ENCODE measurements around the gene PDILT. TPM values are rescaled to one million over a fixed set of nuclear protein-coding genes. Genes with fewer than 3 reads are reported as not detected.
A peak's percentile ranks its signal among the peaks of the same experiment; 100 is the strongest.

PDILT gene
- total RNA-seq, 1 experiment from 2014 or later = not detected

- Histone ChIP-seq H3K36me3 (ENCODE audit: insufficient read depth, low read length, poor library complexity, severe bottlenecking) (no peaks in the 10 kb centered on the region), H3K27ac (ENCODE audit: low read depth, low read length, poor library complexity, severe bottlenecking) (no peak overlapping the region), H3K4me1 (ENCODE audit: insufficient read depth, low read length, poor library complexity, severe bottlenecking) (no peaks in the 10 kb centered on the region), H3K9me3 (ENCODE audit: low read depth, low read length, poor library complexity, severe bottlenecking) (no peaks in the 10 kb centered on the region), H3K27me3 (replicated peaks; ENCODE audit: insufficient read depth, low read depth, low read length, poor library complexity) (peaks cover 7% of the 10 kb centered on the region), H3K4me3 (ENCODE audit: low read depth, low read length, poor library complexity, severe bottlenecking) (no peak overlapping the region)
- POLR2A ChIA-PET (ENCODE audit: low non-redundant PET) = no interaction called here
- no TSS peak for BruUV-seq (replicated peaks)
- intact Hi-C loops (cut with micrococcal nuclease; ENCODE audit: unreplicated experiment) = loop anchor here (2.0 to 10.0 kb wide), 3 partner anchors 476 to 818 kb away; no protein-coding TSS in a partner anchor
- CTCF ChIA-PET = interaction anchor here (3.6 kb wide), 1 partner anchor 475 kb away, joined by 43 read pairs; no protein-coding TSS in a partner anchor
- TF ChIP-seq CTCF (conservative IDR thresholded peaks at IDR 0.05; ENCODE audit: low read depth, low read length) (no peak), EZH2 (IDR thresholded peaks at IDR 0.05; ENCODE audit: borderline replicate concordance, low read depth, low read length, poor library complexity, severe bottlenecking) (no peak)
- peak; percentile 4 for DNase-seq (ENCODE audit: low spot score)
These were observed 22.2 kb downstream of the PDILT start for GRCh38 chr16:20382202-20382948.

GRCh38 chr16:20380782-20381181 is 23.8 kb downstream of the PDILT start:
- H3K27me3 ChIP-seq (replicated peaks; ENCODE audit: insufficient read depth, low read depth, low read length, poor library complexity) = no peaks in the 10 kb centered on the region
- H3K9me3 ChIP-seq (ENCODE audit: low read depth, low read length, poor library complexity, severe bottlenecking) = no peaks in the 10 kb centered on the region
- ChIA-PET POLR2A (ENCODE audit: low non-redundant PET) (no interaction called here), CTCF (interaction anchor here (0.7 to 1.0 kb wide), 3 partner anchors 22 to 492 kb away, joined by 3 to 8 read pairs (median 4); no protein-coding TSS in a partner anchor)
- intact Hi-C loops (cut with micrococcal nuclease; ENCODE audit: unreplicated experiment) = loop anchor here (10.0 kb wide), 2 partner anchors 776 to 816 kb away; no protein-coding TSS in a partner anchor
- H3K27ac ChIP-seq (ENCODE audit: low read depth, low read length, poor library complexity, severe bottlenecking) = no peak overlapping the region
- no TSS peak for BruUV-seq (replicated peaks)
- no peak for DNase-seq (ENCODE audit: low spot score)
- H3K36me3 ChIP-seq (ENCODE audit: insufficient read depth, low read length, poor library complexity, severe bottlenecking) = no peaks in the 10 kb centered on the region
- no peak overlapping the region for H3K4me3 ChIP-seq (ENCODE audit: low read depth, low read length, poor library complexity, severe bottlenecking)
- TF ChIP-seq EZH2 (IDR thresholded peaks at IDR 0.05; ENCODE audit: borderline replicate concordance, low read depth, low read length, poor library complexity, severe bottlenecking) (no peak), CTCF (conservative IDR thresholded peaks at IDR 0.05; ENCODE audit: low read depth, low read length) (no peak)
- H3K4me1 ChIP-seq (ENCODE audit: insufficient read depth, low read length, poor library complexity, severe bottlenecking) = no peaks in the 10 kb centered on the region

- no peak for DNase-seq (ENCODE audit: low spot score)
- CTCF ChIA-PET = interaction anchor here (0.6 to 1.0 kb wide), 2 partner anchors 9 to 1392 kb away, joined by 3 read pairs; no protein-coding TSS in a partner anchor
- Histone ChIP-seq H3K9me3 (ENCODE audit: low read depth, low read length, poor library complexity, severe bottlenecking) (no peaks in the 10 kb centered on the region), H3K36me3 (ENCODE audit: insufficient read depth, low read length, poor library complexity, severe bottlenecking) (no peaks in the 10 kb centered on the region), H3K27me3 (replicated peaks; ENCODE audit: insufficient read depth, low read depth, low read length, poor library complexity) (no peaks in the 10 kb centered on the region), H3K4me1 (ENCODE audit: insufficient read depth, low read length, poor library complexity, severe bottlenecking) (no peaks in the 10 kb centered on the region), H3K27ac (ENCODE audit: low read depth, low read length, poor library complexity, severe bottlenecking) (no peak overlapping the region), H3K4me3 (ENCODE audit: low read depth, low read length, poor library complexity, severe bottlenecking) (no peak overlapping the region)
- BruUV-seq (replicated peaks) = no TSS peak
- no peak for TF ChIP-seq EZH2 (IDR thresholded peaks at IDR 0.05; ENCODE audit: borderline replicate concordance, low read depth, low read length, poor library complexity, severe bottlenecking)
- TF ChIP-seq CTCF (conservative IDR thresholded peaks at IDR 0.05; ENCODE audit: low read depth, low read length) = no peak
- POLR2A ChIA-PET (ENCODE audit: low non-redundant PET) = no interaction called here
- intact Hi-C loops (cut with micrococcal nuclease; ENCODE audit: unreplicated experiment) = no loop called here
These were observed 27.4 kb downstream of the PDILT start for GRCh38 chr16:20377181-20377580.
